GM12875 (cell line): ENCODE results near the gene QRICH1.
A peak's percentile ranks its signal among the peaks of the same experiment; 100 is the strongest.

ENCODE experiments used
- H3K4me3 ChIP-seq: one replicate; pipeline ENCODE4 v1.5.1; 2011; ENCODE audit warnings: low read depth, low read length, control low read depth
- CTCF ChIP-seq: IDR thresholded peaks from 2 replicates; pipeline ENCODE4 v1.5.1; 2011; ENCODE audit warnings: low read depth, mild to moderate bottlenecking, control low read depth, inconsistent platforms, low read length, moderate library complexity, borderline replicate concordance; ENCODE audit not compliant: insufficient read depth

The QRICH1 gene

GRCh38 chr3:49098910-49099630 lies 5.2 kb upstream of the QRICH1 start:
- no peak for TF ChIP-seq CTCF
- no peak overlapping the region for H3K4me3 ChIP-seq

GRCh38 chr3:49098429-49098828 lies 4.6 kb upstream of the QRICH1 start:
- no peak overlapping the region for H3K4me3 ChIP-seq
- no peak for TF ChIP-seq CTCF

GRCh38 chr3:49092938-49093852 lies 676 bp downstream of the QRICH1 start:
- H3K4me3 ChIP-seq = peak overlapping the region; percentile 97
- no peak for TF ChIP-seq CTCF

GRCh38 chr3:49081429-49081828 lies 12.4 kb downstream of the QRICH1 start:
- no peak for TF ChIP-seq CTCF
- no peak overlapping the region for H3K4me3 ChIP-seq

GRCh38 chr3:49079270-49079669 lies 14.6 kb downstream of the QRICH1 start:
- no peak overlapping the region for H3K4me3 ChIP-seq
- no peak for TF ChIP-seq CTCF

- TF ChIP-seq CTCF = no peak
These were observed 17.2 kb downstream of the QRICH1 start for GRCh38 chr3:49076646-49077045.

More at GRCh38 chr3:49076646-49077045, 17.2 kb downstream of the QRICH1 start:
- no peak overlapping the region for H3K4me3 ChIP-seq
